GM10248 (cell line): ENCODE results near the gene OGG1.

Experiments used
- CTCF ChIA-PET: fragments of 300-600 bp; sonication (Branson Sonifier 250); formaldehyde crosslinking; extraction: SDS; loops from one replicate; lab custom pipeline; 2021; ENCODE audit warnings: antibody characterized with exemption; lab: Yijun Ruan, JAX
- POLR2A ChIA-PET: fragments of 350-650 bp; sonication (Branson Sonifier 250); formaldehyde crosslinking; extraction: SDS; loops from one replicate; lab custom pipeline; 2020; ENCODE audit warnings: antibody characterized with exemption; lab: Yijun Ruan, JAX
- DNase-seq: peaks from one replicate; pipeline ENCODE4 v3.0.0; 2012; ENCODE audit errors: extremely low spot score
- TF ChIP-seq, protein P1 (sequence below): IDR thresholded peaks from 2 replicates; pipeline ENCODE4 v1.5.1; 2012; ENCODE audit warnings: mild to moderate bottlenecking, low read depth; ENCODE audit errors: extremely low read depth, missing control alignments, control extremely low read depth

The OGG1 gene

DNA sequence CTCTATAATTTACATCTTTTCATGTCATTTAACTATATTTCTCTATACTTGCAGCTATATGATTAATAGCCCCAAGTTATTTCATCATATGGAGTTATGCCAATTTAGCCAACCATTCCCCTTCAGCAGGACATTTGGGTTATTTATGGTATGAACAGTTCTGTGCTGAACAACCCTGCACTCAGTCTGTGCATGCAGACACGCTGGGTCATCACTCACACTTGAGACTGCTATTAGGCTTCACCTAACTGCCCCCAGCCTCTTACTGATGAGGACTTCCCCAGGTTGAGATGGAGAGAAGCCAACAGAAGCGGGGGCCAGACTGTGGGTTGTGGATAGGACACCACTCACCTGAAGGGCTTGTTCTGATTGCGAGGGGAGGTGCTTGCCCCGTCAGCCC is 35.2 kb downstream of the OGG1 start:
- CTCF ChIA-PET = interaction anchor here (1.3 kb wide), 1 partner anchor 8 kb away, joined by 5 read pairs; no protein-coding TSS in a partner anchor
- no peak for DNase-seq
- TF ChIP-seq, protein P1, sequence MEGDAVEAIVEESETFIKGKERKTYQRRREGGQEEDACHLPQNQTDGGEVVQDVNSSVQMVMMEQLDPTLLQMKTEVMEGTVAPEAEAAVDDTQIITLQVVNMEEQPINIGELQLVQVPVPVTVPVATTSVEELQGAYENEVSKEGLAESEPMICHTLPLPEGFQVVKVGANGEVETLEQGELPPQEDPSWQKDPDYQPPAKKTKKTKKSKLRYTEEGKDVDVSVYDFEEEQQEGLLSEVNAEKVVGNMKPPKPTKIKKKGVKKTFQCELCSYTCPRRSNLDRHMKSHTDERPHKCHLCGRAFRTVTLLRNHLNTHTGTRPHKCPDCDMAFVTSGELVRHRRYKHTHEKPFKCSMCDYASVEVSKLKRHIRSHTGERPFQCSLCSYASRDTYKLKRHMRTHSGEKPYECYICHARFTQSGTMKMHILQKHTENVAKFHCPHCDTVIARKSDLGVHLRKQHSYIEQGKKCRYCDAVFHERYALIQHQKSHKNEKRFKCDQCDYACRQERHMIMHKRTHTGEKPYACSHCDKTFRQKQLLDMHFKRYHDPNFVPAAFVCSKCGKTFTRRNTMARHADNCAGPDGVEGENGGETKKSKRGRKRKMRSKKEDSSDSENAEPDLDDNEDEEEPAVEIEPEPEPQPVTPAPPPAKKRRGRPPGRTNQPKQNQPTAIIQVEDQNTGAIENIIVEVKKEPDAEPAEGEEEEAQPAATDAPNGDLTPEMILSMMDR = no peak
- POLR2A ChIA-PET = no interaction called here

DNA sequence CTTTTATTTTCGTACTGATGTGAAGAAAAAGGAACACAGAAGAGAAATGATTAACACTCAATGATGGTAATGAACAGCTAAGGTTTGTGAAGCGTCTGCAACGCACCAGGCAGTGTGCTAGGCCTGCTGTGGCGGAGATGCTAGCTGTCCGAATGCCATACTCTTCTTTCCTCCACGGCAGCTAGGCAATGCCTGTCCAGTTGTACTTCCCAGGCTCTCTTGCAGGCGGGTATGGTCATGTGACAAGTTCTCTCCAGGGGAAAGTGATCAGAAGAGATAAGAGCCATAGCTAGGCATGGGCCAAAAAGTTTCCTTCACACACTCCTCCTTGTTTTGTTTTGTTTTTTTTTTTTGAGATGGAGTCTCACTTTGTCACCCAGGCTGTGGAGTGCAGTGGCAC is 35.9 kb downstream of the OGG1 start:
- no peak for DNase-seq
- ChIA-PET CTCF (interaction anchor here (1.3 kb wide), 1 partner anchor 9 kb away, joined by 5 read pairs; no protein-coding TSS in a partner anchor), POLR2A (no interaction called here)
- TF ChIP-seq, protein P1 = no peak

DNA sequence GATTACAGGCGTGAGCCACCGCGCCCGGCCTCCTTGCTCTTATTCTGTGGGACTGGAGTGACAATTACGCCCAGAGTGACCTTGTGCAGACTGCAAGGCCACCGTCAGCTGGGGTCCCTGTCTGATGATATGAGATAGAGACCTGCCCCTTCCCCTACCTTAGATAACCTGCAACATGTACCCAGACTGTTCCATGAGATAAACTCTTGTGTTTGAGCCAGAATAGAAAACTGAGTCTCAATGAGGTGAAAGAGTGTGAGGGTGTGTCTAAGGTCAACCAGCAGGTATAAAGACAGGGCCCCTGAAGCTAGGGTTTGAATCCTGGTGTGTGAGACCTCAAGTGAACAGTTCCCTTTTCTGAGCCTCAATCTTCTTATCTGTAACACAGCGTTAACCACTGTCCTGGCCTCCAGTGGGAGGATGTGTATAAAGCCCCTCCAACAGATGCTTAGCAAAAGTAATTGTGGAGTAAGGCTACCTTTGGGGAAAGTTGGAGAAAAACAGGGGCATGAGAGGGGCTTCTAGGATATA is 36.5 kb downstream of the OGG1 start:
- ChIA-PET CTCF (interaction anchor here (1.2 to 1.3 kb wide), 2 partner anchors 9 to 146 kb away, joined by 3 to 5 read pairs; no protein-coding TSS in a partner anchor), POLR2A (no interaction called here)
- DNase-seq = no peak
- TF ChIP-seq, protein P1 = no peak

DNA sequence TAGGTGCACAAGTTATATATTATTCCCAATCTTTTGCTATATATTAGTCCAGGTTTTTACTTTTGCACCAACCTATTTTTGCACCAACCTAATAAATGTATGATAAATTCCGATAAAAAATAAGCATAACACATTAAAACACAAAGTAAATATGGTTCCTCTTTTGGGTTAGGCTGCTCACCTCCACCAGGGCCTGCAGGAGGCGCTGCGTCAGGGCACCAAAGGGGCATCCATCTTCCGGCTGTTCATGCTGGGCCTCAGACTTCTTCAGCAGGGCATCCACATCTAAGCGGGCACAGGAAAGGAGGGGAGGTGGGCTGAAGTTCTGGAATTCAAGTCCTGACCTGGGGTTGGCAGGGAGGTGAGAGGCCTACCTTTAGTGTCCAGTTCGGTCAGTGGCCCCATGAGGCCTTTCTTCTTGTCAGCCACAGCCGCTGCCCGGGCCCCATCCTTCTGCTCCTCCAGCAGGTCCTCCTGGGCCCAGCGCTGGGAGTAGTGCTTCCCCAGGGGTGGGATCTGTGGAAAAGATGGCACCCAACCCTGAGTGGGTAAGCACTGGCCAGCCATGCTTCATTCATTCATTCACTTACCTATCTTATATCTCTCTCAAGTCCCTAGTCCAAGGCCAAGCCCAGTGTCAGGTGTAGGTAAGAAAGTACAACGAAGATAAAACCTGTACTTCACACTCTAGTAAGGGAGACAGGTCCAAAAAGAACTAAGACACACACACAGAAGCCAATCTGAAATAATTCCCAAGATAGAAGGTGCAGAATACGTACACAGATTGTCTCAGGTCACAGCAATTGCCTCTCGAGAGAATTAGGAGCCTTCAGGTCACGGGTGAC is 37.3 kb downstream of the OGG1 start:
- TF ChIP-seq, protein P1 = peak; percentile 32
- CTCF ChIA-PET = interaction anchor here (1.2 kb wide), 1 partner anchor 145 kb away, joined by 3 read pairs; no protein-coding TSS in a partner anchor
- no peak for DNase-seq
- POLR2A ChIA-PET = no interaction called here

DNA sequence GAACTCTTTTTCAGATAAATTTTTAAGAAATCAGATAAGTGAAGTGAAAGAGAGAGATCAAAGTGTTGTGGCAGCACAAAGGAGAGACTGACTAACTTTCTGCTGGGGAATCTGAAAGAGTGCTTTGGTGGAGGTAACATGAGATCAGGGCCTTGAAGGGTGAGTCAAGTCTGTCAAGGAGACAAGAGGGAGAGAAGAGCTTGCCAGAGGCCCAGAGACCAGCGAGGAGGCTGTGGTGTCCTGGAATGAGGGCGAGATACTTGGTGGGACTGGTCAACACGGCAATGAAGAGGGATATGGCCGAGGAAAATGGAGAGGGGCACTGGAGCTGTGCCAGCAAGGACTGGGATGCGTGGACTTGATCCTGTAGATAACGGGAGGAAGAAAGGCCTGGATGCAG is 38.0 kb downstream of the OGG1 start:
- TF ChIP-seq, protein P1 = no peak
- DNase-seq = no peak
- ChIA-PET CTCF (no interaction called here), POLR2A (no interaction called here)

DNA sequence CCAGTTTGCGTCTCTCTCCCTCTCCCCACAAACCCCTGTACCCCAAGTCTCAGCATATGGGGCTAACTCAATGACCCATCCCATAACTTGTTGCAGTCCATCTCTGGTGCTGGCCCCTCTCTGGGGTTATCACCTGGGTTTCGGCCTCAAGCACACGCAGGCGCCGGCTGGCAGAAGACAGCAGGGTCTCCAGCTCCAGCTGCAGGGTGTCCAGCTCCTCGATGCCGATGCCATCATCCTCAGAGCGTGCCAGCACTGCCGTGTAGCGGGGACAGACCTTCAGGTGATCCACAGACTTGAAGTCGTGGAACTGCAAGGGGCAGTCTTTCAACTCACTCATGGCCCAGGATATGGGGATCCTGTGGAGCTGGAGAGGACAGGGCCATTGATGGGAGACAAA is 41.4 kb downstream of the OGG1 start:
- ChIA-PET POLR2A (interaction anchor here (1.3 kb wide), 1 partner anchor 11 kb away, joined by 3 read pairs; no protein-coding TSS in a partner anchor), CTCF (interaction anchor here (0.8 kb wide), 1 partner anchor 14 kb away, joined by 3 read pairs; no protein-coding TSS in a partner anchor)
- TF ChIP-seq, protein P1 = no peak
- no peak for DNase-seq
